Measurements from ENCODE around the gene CAMSAP2. TPM values are rescaled to one million over a fixed set of nuclear protein-coding genes. Genes with fewer than 3 reads are reported as not detected.

Gene CAMSAP2
- total RNA-seq, 1 experiment from 2014 or later, result 17.8 TPM

DNA sequence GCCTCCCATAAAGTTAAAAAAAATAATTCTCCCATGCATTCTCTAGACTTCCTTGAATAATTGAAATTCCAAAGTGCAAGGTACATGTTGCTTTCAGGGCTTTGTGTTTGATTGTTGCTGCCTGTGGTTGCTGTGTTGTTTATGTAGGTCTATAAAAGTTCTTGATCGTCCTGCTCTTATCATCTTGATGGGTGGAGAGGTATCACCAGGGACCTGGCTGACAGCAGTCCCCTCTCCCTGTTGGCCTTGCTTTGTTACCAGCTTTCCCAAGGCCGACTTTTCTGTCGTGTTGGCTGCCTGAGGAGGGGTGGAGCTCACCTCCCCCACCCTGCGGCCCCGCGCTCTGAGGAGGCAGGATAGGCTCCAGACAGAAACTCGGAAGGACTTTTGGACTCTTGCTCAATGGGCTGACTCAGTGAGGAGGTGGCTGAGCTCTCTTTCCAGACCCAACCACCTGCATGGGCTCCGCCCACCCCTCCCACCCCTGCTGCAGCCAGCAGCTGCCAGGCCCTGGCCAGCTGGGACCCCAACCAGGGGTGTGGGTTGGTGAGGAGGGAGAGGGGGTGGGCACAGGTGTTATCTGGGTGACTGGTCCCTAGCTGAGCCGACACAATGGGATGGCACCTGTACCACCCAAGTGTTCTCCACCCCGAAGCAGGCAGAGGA is 158.0 kb downstream of the CAMSAP2 start:
- DNase-seq (ENCODE audit: low read depth), result peak; percentile 72

GRCh38 chr1:200897259-200897658 is 158.6 kb downstream of the CAMSAP2 start:
- DNase-seq (ENCODE audit: low read depth), result no peak

- no peak for DNase-seq (ENCODE audit: low read depth)
Measured at GRCh38 chr1:200899015-200899386, 160.3 kb downstream of the CAMSAP2 start.

DNA sequence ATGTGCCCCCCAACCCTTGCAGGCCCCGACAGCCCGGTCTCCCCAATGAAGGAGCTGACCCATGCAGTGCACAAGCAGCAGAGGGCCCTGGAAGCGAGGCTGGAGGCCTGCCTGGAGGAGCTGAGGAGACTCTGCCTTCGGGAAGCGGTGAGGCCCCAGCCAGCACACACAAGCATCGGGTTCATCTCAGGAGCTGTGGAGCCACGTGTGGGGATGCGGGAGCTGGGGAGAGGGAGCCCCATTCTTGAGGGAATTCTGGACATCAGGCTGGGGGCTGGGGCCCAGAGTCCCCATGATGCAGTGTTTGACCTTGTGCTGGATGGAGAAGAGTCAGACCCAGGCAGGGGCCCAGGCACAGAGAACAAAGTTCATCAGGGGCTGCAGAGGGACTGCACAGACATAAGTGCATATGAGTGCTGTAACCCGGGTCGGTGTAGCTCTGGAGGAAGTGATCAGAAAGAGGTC is 160.8 kb downstream of the CAMSAP2 start:
- DNase-seq (ENCODE audit: low read depth), result no peak

DNA sequence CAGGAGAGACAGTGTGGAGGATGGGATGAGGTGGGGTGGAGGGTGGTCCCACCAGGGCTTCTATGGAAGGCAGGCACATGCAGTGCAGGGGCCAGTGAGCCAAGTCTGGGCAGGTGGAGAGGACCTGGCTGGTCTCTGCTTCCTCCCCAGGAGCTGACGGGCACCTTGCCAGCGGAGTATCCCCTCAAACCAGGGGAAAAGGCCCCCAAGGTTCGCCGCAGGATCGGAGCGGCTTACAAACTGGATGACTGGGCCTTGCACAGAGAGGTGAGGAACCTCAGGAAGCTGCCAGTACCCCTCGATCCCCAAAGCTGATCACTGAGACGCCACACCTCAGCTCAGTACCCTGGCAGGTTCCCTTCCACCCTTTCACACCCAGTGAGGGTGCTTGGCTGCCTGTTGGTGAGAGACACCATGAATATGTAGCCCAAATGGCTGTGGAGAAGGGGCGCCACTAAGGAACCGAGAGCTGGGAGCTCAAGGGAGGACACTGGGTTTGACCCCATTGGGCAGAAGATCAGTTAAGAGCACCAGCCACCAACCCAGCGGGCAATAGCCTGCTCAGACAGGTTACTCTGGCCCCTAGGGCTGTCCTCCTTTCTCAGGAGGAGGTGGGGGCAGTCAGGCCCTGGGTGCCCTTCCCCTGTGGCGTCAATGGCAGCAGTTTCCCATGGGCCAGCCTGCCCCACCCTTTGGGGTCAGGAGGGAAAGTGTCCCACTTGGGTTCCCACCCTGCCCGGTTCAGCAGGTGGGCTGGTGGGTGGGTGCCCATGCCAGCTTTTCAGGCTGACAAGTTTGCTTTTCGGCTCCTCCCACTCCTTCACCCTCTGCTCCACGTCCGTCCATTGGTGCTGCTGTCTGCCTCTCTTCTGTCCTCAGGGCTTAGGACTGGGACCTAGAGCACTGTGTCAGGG is 161.5 kb downstream of the CAMSAP2 start:
- no peak for DNase-seq (ENCODE audit: low read depth)

DNA sequence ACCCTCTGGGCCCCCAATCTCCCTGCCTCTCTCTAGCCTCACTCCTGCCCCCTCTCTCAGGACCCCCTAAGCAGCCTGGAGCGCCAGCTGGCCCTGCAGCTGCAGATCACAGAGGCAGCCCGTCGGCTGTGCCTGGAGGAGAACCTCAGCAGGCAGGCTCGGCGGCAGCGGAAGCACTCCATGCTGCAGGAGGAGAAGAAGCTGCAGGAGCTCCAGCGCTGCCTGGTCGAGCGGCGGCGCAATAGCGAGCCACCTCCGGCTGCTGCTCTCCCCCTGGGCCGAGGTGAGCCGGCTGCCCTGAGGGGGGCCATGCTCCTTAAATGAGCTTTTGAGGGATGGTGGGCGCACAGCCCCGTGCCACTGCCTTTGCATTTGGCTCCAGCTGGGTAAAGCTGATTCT is 162.2 kb downstream of the CAMSAP2 start:
- no peak for DNase-seq (ENCODE audit: low read depth)

- no peak for DNase-seq (ENCODE audit: low read depth)
Measured at GRCh38 chr1:200901350-200901749, 162.7 kb downstream of the CAMSAP2 start.

DNA sequence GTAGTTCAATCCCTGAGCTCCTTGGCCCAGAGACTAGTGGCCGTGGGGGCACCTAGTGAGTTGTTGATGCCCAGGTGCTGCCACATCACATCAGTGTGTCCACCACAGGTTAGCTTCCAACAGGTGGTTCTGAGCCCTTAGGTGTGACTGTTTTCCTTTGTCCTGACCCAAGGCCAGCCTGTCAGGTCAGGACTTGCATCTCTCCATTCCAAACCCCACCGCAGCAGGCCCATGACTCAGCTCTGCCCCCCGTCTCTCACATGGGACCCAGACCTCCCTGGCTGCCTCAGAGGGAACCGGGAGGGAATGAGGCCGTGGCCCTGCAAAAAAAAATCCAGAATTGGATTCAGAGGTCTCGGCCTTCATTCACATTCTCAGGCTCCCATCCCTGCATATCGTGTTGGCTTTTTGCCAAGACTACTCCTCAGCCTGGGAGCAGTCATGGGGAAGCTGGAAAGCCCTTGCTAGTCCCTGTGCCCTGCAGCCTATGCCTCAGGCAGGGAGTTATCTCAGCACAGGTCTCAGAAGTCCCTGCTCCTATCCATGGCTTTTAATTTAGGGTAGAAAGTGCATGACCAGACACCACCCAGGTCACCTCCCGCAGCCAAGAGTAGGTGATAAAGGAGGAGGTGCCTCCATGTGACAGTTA is 163.2 kb downstream of the CAMSAP2 start:
- DNase-seq (ENCODE audit: low read depth), result no peak

DNA sequence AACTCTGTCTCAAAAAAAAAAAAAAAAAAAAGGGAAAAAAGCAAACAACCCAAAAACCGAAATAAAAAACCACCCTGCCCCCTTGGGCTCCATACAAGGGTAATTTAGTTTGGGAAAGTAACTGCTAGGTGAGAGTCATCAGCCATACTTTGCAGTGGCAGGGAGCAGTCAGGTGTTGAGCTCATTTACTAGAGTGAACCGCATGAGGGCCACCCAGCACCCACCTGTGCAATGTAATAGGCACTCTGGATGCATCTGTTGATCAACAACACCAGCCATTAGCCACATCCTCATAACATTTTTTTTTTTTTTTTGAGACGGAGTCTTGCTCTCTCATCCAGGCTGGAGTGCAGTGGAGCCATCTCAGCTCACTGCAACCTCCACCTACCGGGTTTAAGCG is 165.1 kb downstream of the CAMSAP2 start:
- DNase-seq (ENCODE audit: low read depth), result no peak

GRCh38 chr1:200904772-200905171 is 166.1 kb downstream of the CAMSAP2 start:
- DNase-seq (ENCODE audit: low read depth), result no peak

GRCh38 chr1:200905411-200906052 is 166.8 kb downstream of the CAMSAP2 start:
- peak; percentile 65 for DNase-seq (ENCODE audit: low read depth)

DNA sequence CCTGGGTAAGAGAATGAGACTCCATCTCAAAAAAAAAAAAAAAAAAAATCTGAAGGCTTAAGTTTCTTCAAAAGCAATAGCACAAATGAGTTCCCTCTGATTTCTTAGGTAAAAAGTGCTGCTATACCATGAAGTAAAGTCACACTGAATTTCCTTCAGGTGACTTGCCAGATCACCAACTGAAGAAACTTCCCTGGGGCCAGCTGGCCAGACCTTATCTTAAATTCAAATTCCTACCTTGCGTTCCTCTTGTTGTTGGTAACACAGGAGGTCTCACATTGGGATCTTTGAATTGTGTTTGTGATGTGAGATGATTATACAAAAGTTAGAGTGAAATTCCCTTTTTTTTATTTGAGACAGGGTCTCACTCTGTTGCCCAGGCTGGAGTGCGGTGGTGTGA is 167.8 kb downstream of the CAMSAP2 start:
- no peak for DNase-seq (ENCODE audit: low read depth)

GRCh38 chr1:200907611-200908097 is 169.0 kb downstream of the CAMSAP2 start:
- DNase-seq (ENCODE audit: low read depth), result peak; percentile 41

DNA sequence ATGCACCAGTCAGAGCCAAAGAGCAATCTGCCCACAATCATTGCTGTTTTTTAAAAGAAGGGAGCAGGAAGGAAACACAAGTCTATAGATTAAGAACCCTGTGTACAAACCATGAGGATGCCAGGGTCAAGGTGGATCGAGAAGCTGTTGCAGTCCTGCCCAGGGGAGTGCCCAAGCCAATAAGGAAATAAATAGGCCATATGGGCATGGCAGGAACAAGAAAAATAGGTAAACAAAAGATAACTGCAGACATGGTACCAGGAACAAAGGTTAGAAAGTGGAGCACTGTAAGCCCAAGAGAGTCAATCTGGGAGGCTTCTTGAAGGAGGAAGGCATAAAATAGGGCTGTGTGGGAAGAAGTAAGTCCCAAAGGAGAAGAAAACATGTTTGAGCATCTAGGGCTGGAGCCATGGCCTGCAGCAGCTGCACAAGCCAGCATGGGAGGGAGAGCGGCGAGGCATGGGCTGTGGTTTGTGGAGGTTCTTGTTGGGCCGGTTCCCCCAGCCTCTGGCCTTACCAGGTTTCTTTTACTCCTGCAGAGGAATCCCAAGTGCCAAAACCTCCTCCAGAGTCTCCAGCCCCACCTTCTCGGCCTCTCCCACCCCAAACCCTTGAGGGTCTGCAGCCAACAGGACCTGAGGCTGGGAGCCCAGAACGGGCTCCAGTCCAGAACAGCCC is 169.6 kb downstream of the CAMSAP2 start:
- no peak for DNase-seq (ENCODE audit: low read depth)

- DNase-seq (ENCODE audit: low read depth), result no peak
Measured at GRCh38 chr1:200909071-200909470, 170.4 kb downstream of the CAMSAP2 start.

DNA sequence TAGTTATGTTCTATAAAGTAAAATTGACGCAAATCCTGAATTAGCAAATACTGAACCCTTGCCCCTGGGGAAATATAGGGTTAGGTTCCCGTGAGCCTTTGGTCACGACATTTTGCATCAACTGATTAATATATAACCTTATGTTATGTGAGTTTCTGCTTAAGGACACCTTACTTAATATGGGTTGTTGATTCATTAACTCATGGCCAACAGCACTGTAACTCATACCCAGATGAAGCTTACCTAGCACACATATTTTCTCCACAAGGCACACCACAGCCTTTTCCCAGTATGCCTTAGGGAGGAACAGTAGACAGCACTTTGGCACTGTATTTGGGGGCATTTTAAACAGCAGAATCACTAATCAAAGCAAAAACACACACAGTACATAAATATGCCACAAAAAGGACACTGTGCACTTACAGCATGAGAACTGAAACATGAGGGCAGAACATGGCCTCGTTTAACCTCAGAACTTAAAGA is 171.1 kb downstream of the CAMSAP2 start:
- DNase-seq (ENCODE audit: low read depth), result no peak
